Measurements from ENCODE around the gene KCNK13.

- no peak for TF ChIP-seq EP300 (IDR thresholded peaks at IDR 0.05; ENCODE audit: borderline replicate concordance in 1 of 2, low read depth in 1 of 2, low read length in 1 of 2)
- no peak for TF ChIP-seq CTCF (IDR thresholded peaks at IDR 0.05)
- TF ChIP-seq GABPA (IDR thresholded peaks at IDR 0.05; ENCODE audit: low read depth) = no peak
- TF ChIP-seq TAF1 (IDR thresholded peaks at IDR 0.05; ENCODE audit: borderline replicate concordance, low read depth, low read length) = no peak
- no peak for TF ChIP-seq EZH2phosphoT487 (IDR thresholded peaks at IDR 0.05; ENCODE audit: borderline replicate concordance, low read depth)
- TF ChIP-seq YY1 (IDR thresholded peaks at IDR 0.05; ENCODE audit: low read depth) = no peak
- TF ChIP-seq POLR2AphosphoS5 (IDR thresholded peaks at IDR 0.05; ENCODE audit: low read depth, low read length) = no peak
- TF ChIP-seq RFX5 (IDR thresholded peaks at IDR 0.05; ENCODE audit: low read length) = no peak
- TF ChIP-seq MXI1 (IDR thresholded peaks at IDR 0.05; ENCODE audit: low read depth, low read length) = no peak
- TF ChIP-seq, protein P1, sequence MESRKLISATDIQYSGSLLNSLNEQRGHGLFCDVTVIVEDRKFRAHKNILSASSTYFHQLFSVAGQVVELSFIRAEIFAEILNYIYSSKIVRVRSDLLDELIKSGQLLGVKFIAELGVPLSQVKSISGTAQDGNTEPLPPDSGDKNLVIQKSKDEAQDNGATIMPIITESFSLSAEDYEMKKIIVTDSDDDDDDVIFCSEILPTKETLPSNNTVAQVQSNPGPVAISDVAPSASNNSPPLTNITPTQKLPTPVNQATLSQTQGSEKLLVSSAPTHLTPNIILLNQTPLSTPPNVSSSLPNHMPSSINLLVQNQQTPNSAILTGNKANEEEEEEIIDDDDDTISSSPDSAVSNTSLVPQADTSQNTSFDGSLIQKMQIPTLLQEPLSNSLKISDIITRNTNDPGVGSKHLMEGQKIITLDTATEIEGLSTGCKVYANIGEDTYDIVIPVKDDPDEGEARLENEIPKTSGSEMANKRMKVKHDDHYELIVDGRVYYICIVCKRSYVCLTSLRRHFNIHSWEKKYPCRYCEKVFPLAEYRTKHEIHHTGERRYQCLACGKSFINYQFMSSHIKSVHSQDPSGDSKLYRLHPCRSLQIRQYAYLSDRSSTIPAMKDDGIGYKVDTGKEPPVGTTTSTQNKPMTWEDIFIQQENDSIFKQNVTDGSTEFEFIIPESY (IDR thresholded peaks at IDR 0.05; ENCODE audit: borderline replicate concordance, low read depth) = no peak
- no peak for TF ChIP-seq ELF1 (IDR thresholded peaks at IDR 0.05)
Measured at GRCh38 chr14:90088176-90088575, 26.4 kb downstream of the KCNK13 start.

Data from SK-N-SH (cell line).